H1 (cell line): ENCODE measurements around the gene ALOX5AP.

Experiments used
- ATF3 ChIP-seq: IDR thresholded peaks from 2 replicates; pipeline ENCODE4 v1.6.1; 2011; ENCODE audit warnings: low read depth, mild to moderate bottlenecking, low read length; ENCODE audit not compliant: insufficient read depth
- CTCF ChIP-seq, 3 experiments: IDR thresholded peaks; 1 replicate in 2 of 3; 2 replicates in 1 of 3; pipeline versions ENCODE4 v1.5.1 to v1.6.1; 2011; ENCODE audit warnings: low read length in 3 of 3, mild to moderate bottlenecking in 3 of 3, inconsistent platforms in 2 of 3, low read depth in 1 of 3, moderate library complexity in 1 of 3; ENCODE audit not compliant: insufficient read depth in 1 of 3; ENCODE audit errors: control extremely low read depth in 1 of 3
- HDAC2 ChIP-seq, 2 experiments: fragments of 300-600 bp in 1 of 2; sonication (generic) in 1 of 2; IDR thresholded peaks; 2 replicates each; pipeline ENCODE4 v1.6.1; 2011 to 2012; ENCODE audit warnings: low read depth in 2 of 2, low read length in 2 of 2, mild to moderate bottlenecking in 2 of 2, moderate library complexity in 2 of 2, borderline replicate concordance in 1 of 2, inconsistent platforms in 1 of 2
- POLR2A ChIP-seq, 2 experiments: IDR thresholded peaks; 1 replicate in 1 of 2; 2 replicates in 1 of 2; pipeline ENCODE4 v1.6.1; 2011; ENCODE audit warnings: low read depth in 2 of 2, low read length in 2 of 2, mild to moderate bottlenecking in 2 of 2; ENCODE audit errors: control extremely low read depth in 1 of 2
- SP1 ChIP-seq: IDR thresholded peaks from 2 replicates; pipeline ENCODE4 v1.6.1; 2011; ENCODE audit warnings: low read depth, low read length
- SRF ChIP-seq: IDR thresholded peaks from 2 replicates; pipeline ENCODE4 v1.6.1; 2011; ENCODE audit warnings: mild to moderate bottlenecking, low read depth, low read length, moderate library complexity
- USF2 ChIP-seq: IDR thresholded peaks from 2 replicates; pipeline ENCODE4 v1.6.1; 2011; ENCODE audit warnings: low read length, improper control_type of control experiment
- ZNF274 ChIP-seq: IDR thresholded peaks from 2 replicates; pipeline ENCODE4 v1.7.0; 2012; ENCODE audit warnings: low read length, borderline replicate concordance; ENCODE audit errors: extremely low read depth

- TF ChIP-seq SP1 (no peak), ATF3 (no peak), SRF (no peak), ZNF274 (no peak), POLR2A (IDR thresholded peaks at IDR 0.05; ENCODE audit: control extremely low read depth in 1 of 2, low read depth in 2 of 2, low read length in 2 of 2) (no peak), CTCF (IDR thresholded peaks at IDR 0.05; ENCODE audit: control extremely low read depth in 1 of 3, insufficient read depth in 1 of 3, low read depth in 1 of 3, low read length in 3 of 3) (no peak), USF2 (no peak), HDAC2 (IDR thresholded peaks at IDR 0.05; ENCODE audit: borderline replicate concordance in 1 of 2, low read depth in 2 of 2, low read length in 2 of 2) (no peak)
Observed at GRCh38 chr13:30766231-30766630, 30.9 kb downstream of the ALOX5AP start.
